Measurements from ENCODE around the gene SPECC1.

DNA sequence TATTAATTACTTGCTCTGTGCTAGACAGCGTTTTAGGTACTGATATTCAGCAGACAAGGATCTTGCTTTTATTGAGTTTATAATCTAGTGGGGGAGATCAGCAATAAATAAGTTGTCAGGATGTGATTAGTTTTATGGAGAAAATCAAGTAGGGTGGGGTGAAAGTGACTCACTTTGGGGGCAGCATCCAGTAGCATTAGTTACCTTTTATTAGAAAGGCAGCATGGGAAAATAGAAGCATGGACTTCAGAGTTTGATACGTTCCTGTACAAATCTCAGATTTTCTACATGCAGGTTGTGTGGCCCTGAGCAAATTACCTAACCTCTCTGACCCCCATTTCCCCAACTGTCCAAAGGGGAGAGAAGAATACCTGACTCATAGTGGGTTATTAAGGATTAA, 42.5 kb downstream of the SPECC1 start:
- TF ChIP-seq ZNF550 (CRISPR knock-in tag; IDR thresholded peaks at IDR 0.05; ENCODE audit: borderline replicate concordance) (no peak), ZNF841 (CRISPR knock-in tag; IDR thresholded peaks at IDR 0.05; ENCODE audit: borderline replicate concordance) (no peak)
